ENCODE data around the gene TFDP1. TPM values are rescaled to one million over a fixed set of nuclear protein-coding genes. Genes with fewer than 3 reads are reported as not detected.

Gene TFDP1
- total RNA-seq, 3 donors from 2014 or later = 31.8 to 34.0 (median 33.3) TPM

DNA sequence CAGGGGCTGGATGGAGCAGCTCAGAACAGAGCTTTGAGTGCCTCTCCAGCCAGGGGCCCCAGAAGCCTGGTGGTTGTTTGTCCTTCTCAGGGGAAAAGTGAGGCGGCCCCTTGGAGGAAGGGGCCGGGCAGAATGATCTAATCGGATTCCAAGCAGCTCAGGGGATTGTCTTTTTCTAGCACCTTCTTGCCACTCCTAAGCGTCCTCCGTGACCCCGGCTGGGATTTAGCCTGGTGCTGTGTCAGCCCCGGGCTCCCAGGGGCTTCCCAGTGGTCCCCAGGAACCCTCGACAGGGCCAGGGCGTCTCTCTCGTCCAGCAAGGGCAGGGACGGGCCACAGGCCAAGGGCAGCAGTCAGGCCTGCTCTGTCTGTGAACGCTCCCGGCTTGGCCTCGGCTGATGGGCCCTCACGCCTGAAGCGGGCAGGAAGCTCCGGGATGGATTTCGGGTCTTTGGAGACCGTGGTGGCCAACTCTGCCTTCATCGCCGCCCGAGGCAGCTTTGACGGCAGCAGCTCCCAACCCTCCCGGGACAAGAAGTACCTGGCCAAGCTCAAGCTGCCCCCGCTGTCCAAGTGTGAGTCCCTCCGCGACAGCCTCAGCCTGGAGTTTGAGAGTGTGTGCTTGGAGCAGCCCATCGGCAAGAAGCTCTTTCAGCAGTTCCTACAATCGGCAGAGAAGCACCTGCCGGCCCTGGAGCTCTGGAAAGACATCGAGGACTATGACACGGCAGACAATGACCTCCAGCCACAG, 82.6 kb downstream of the TFDP1 start, which contains the start of gene GRK1:
TSS of gene GRK1 (plus strand) at position 269 of the 751 bp plus-strand sequence. CDS start at position 437, 168 bp downstream.
- Histone ChIP-seq H3K4me3 (no peak within 1 kb of the TSS), H3K27ac (no peak within 1 kb of the TSS), H3K9me3 (no peaks in the 10 kb centered on the region), H3K36me3 (no peaks in the 10 kb centered on the region), H3K27me3 (no peaks in the 10 kb centered on the region), H3K4me1 (no peaks in the 10 kb centered on the region)
- DNase-seq (ENCODE audit: low spot score in 2 of 2) = peak in 1 of 2 donors; percentile 47
- TF ChIP-seq POLR2A (IDR thresholded peaks at IDR 0.05) (no peak), POLR2AphosphoS5 (IDR thresholded peaks at IDR 0.05) (no peak)
- TF ChIP-seq, protein P1, sequence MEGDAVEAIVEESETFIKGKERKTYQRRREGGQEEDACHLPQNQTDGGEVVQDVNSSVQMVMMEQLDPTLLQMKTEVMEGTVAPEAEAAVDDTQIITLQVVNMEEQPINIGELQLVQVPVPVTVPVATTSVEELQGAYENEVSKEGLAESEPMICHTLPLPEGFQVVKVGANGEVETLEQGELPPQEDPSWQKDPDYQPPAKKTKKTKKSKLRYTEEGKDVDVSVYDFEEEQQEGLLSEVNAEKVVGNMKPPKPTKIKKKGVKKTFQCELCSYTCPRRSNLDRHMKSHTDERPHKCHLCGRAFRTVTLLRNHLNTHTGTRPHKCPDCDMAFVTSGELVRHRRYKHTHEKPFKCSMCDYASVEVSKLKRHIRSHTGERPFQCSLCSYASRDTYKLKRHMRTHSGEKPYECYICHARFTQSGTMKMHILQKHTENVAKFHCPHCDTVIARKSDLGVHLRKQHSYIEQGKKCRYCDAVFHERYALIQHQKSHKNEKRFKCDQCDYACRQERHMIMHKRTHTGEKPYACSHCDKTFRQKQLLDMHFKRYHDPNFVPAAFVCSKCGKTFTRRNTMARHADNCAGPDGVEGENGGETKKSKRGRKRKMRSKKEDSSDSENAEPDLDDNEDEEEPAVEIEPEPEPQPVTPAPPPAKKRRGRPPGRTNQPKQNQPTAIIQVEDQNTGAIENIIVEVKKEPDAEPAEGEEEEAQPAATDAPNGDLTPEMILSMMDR (IDR thresholded peaks at IDR 0.05) = no peak
- intact Hi-C loops (cut with DNase I; ENCODE audit: low total_unique reads) = no loop called here

GRCh38 chr13:113667771-113668490, 83.4 kb downstream of the TFDP1 start:
- Histone ChIP-seq H3K9me3 (no peaks in the 10 kb centered on the region), H3K27ac (no peak overlapping the region), H3K36me3 (no peaks in the 10 kb centered on the region), H3K4me3 (no peak overlapping the region), H3K4me1 (no peaks in the 10 kb centered on the region), H3K27me3 (no peaks in the 10 kb centered on the region)
- peak in 1 of 2 donors; percentile 43 for DNase-seq (ENCODE audit: low spot score in 2 of 2)
- intact Hi-C loops (cut with DNase I; ENCODE audit: low total_unique reads) = no loop called here
- TF ChIP-seq, protein P1 (IDR thresholded peaks at IDR 0.05) = no peak
- TF ChIP-seq POLR2A (IDR thresholded peaks at IDR 0.05) (no peak), POLR2AphosphoS5 (IDR thresholded peaks at IDR 0.05) (no peak)

DNA sequence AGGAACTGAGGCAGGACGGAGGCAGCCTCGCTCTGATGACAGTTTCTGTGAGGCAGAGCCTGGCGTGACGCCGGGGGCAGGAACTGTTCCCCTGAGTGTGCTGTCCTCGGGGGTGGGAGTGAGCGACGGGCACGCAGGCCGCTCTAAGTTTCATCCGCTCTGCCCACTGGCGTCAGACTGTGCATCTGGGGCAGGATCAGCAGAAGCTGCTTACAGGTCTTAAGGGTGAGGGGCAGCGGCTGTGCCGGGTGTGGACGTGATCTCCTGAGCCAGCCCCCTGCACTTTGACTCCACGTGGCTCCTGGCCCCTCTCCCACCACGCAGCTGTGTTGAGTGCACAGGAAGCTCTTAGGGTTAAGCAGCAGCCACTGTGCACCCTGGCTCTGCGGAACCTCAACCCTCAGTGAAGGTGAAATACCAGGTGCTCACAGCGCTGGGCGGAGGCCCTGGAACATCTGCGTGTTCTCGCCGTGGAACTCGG, 84.0 kb downstream of the TFDP1 start:
- Histone ChIP-seq H3K27ac (no peak overlapping the region), H3K27me3 (no peaks in the 10 kb centered on the region), H3K4me1 (no peaks in the 10 kb centered on the region), H3K4me3 (no peak overlapping the region), H3K9me3 (no peaks in the 10 kb centered on the region), H3K36me3 (no peaks in the 10 kb centered on the region)
- TF ChIP-seq POLR2AphosphoS5 (IDR thresholded peaks at IDR 0.05) (no peak), POLR2A (IDR thresholded peaks at IDR 0.05) (no peak)
- TF ChIP-seq, protein P1 (IDR thresholded peaks at IDR 0.05) = no peak
- intact Hi-C loops (cut with DNase I; ENCODE audit: low total_unique reads) = no loop called here
- peak in 1 of 2 donors; percentile 49 for DNase-seq (ENCODE audit: low spot score in 2 of 2)

GRCh38 chr13:113669231-113669754, 84.7 kb downstream of the TFDP1 start:
- H3K27ac ChIP-seq = no peak overlapping the region
- no peaks in the 10 kb centered on the region for H3K27me3 ChIP-seq
- H3K4me1 ChIP-seq = no peaks in the 10 kb centered on the region
- no peaks in the 10 kb centered on the region for H3K9me3 ChIP-seq
- no peaks in the 10 kb centered on the region for H3K36me3 ChIP-seq
- peak in 1 of 2 donors; percentile 12 for DNase-seq (ENCODE audit: low spot score in 2 of 2)
- no peak overlapping the region for H3K4me3 ChIP-seq
- intact Hi-C loops (cut with DNase I; ENCODE audit: low total_unique reads) = no loop called here
- TF ChIP-seq, protein P1 (IDR thresholded peaks at IDR 0.05) = no peak
- TF ChIP-seq POLR2A (IDR thresholded peaks at IDR 0.05) (no peak), POLR2AphosphoS5 (IDR thresholded peaks at IDR 0.05) (no peak)

Data from breast epithelium (tissue), 4 donors.